ENCODE measurements around the gene ZNF236. TPM values are rescaled to one million over a fixed set of nuclear protein-coding genes. Genes with fewer than 3 reads are reported as not detected.

The ZNF236 gene
- total and polyA plus RNA-seq, 2 donors (not counting 3 experiments of a cell fraction or from before 2014, with no cell fraction given), result 4.5 to 14.7 TPM

- peak; percentile 78 for FAIRE-seq
- intact Hi-C loops (cut with micrococcal nuclease), result loop anchor here (1.0 to 5.0 kb wide), 3 partner anchors 53 to 108 kb away; partner anchors contain the start of gene ZNF236
Observed at GRCh38 chr18:76875390-76876325, 53.3 kb downstream of the ZNF236 start.

More at GRCh38 chr18:76875390-76876325, 53.3 kb downstream of the ZNF236 start:
- no peak overlapping the region for H3K4me2 ChIP-seq (ENCODE audit: insufficient read depth, low read length)
- TF ChIP-seq CTCF (IDR thresholded peaks at IDR 0.05; ENCODE audit: extremely low read depth in 1 of 2, insufficient read depth in 1 of 2, low read depth in 1 of 2, low read length in 2 of 2) (peak; percentile 63), POLR2A (IDR thresholded peaks at IDR 0.05; ENCODE audit: low read depth, low read length) (no peak)
- H3K9me3 ChIP-seq (replicated peaks; ENCODE audit: control insufficient read depth, insufficient read depth, low read length), result no peaks in the 10 kb centered on the region
- H4K20me1 ChIP-seq (replicated peaks; ENCODE audit: control insufficient read depth, extremely low read depth, insufficient read depth, low read length), result no peaks in the 10 kb centered on the region
- dilution Hi-C loops (cut with MboI; ENCODE audit: extremely low pct_ligation_motif_present, low sequenced_read_pairs), result no loop called here
- H3K79me2 ChIP-seq (ENCODE audit: control insufficient read depth, insufficient read depth, low read length), result no peaks in the 10 kb centered on the region
- H3K9ac ChIP-seq (replicated peaks; ENCODE audit: extremely low read depth, insufficient read depth, low read length), result no peak overlapping the region
- no peak overlapping the region for H2AFZ ChIP-seq (ENCODE audit: low read depth, low read length)
- H3K4me1 ChIP-seq (ENCODE audit: control insufficient read depth, extremely low read depth, insufficient read depth, low read length), result no peaks in the 10 kb centered on the region
- H3K9me1 ChIP-seq (replicated peaks; ENCODE audit: control insufficient read depth, extremely low read depth, insufficient read depth, low read length), result no peaks in the 10 kb centered on the region
- no peaks in the 10 kb centered on the region for H3K27me3 ChIP-seq (ENCODE audit: control insufficient read depth in 2 of 2, insufficient read depth in 2 of 2, low read length in 2 of 2)
- no TSS peak for BruUV-seq (replicated peaks)
- CTCF ChIA-PET, result interaction anchor here (1.2 to 2.4 kb wide), 5 partner anchors 48 to 336 kb away, joined by 4 to 19 read pairs (median 5); no protein-coding TSS in a partner anchor
- no peak overlapping the region for H3K4me3 ChIP-seq (replicated peaks in 1 of 3; ENCODE audit: insufficient read depth in 1 of 3, low read depth in 1 of 3, low read length in 3 of 3)
- POLR2A ChIA-PET, result no interaction called here
- peak; percentile 52 for DNase-seq (ENCODE audit: low read depth, low spot score)
- peaks cover 12 to 13% of the 10 kb centered on the region in 2 experiments for H3K36me3 ChIP-seq (ENCODE audit: control insufficient read depth in 2 of 2, extremely low read depth in 1 of 2, insufficient read depth in 2 of 2, low read length in 2 of 2)
- no peak overlapping the region for H3K27ac ChIP-seq (ENCODE audit: insufficient read depth, low read depth, low read length)

All from endothelial cell of umbilical vein (primary cell).